NCI-H526 (cell line): ENCODE results near the gene UBE4A.
A peak's percentile ranks its signal among the peaks of the same experiment; 100 is the strongest.
"Not testable (repeated sequence)": the region's sequence is repeated elsewhere in the genome, so short reads cannot be mapped to it uniquely, and the experiment has no call there.

Source experiments
- DNase-seq, 2 experiments: peaks; one replicate each; lab custom pipeline; 2025; lab: John Stamatoyannopoulos, UW

The UBE4A gene

GRCh38 chr11:118401151-118401879 is 41.9 kb downstream of the UBE4A start, which contains the start of gene ATP5MG:
TSS of gene ATP5MG (plus strand) at chr11:118401606. CDS start at chr11:118401666, 60 bp downstream.
- peak; percentile 96 to 100 for DNase-seq

- no peak for DNase-seq
These were observed 42.6 kb downstream of the UBE4A start for GRCh38 chr11:118401880-118402590.

GRCh38 chr11:118402594-118402993 is 43.2 kb downstream of the UBE4A start:
- DNase-seq: not testable (repeated sequence)

- no peak for DNase-seq
These were observed 47.3 kb downstream of the UBE4A start for GRCh38 chr11:118406599-118407166.

- no peak for DNase-seq
These were observed 50.8 kb downstream of the UBE4A start for GRCh38 chr11:118410055-118410745.

GRCh38 chr11:118411530-118411929 is 52.1 kb downstream of the UBE4A start:
- DNase-seq: peak; percentile 92 to 94

GRCh38 chr11:118412921-118413320 is 53.5 kb downstream of the UBE4A start:
- DNase-seq: no peak

GRCh38 chr11:118415062-118415738 is 55.8 kb downstream of the UBE4A start:
- DNase-seq: no peak

GRCh38 chr11:118415739-118416068 is 56.3 kb downstream of the UBE4A start:
- DNase-seq: peak; percentile 92 to 95

- DNase-seq: not testable (repeated sequence)
These were observed 57.5 kb downstream of the UBE4A start for GRCh38 chr11:118416900-118417299.

- DNase-seq: no peak
These were observed 58.4 kb downstream of the UBE4A start for GRCh38 chr11:118417801-118418200.

- DNase-seq: no peak
These were observed 59.4 kb downstream of the UBE4A start for GRCh38 chr11:118418766-118419165.

- DNase-seq: no peak
These were observed 68.3 kb downstream of the UBE4A start for GRCh38 chr11:118427707-118428106.

- DNase-seq: peak in 1 of 2 experiments; percentile 36
These were observed 71.6 kb downstream of the UBE4A start for GRCh38 chr11:118430956-118431355.

GRCh38 chr11:118434123-118434552 is 74.7 kb downstream of the UBE4A start:
- DNase-seq: no peak

GRCh38 chr11:118434553-118435289 is 75.3 kb downstream of the UBE4A start:
- DNase-seq: peak; percentile 90 to 93

- peak; percentile 100 for DNase-seq
These were observed 76.0 kb downstream of the UBE4A start for GRCh38 chr11:118435290-118435892.

GRCh38 chr11:118435893-118436624 is 76.7 kb downstream of the UBE4A start, which contains the start of gene KMT2A:
TSS of gene KMT2A (plus strand) at chr11:118436492. CDS start at chr11:118436513, 21 bp downstream.
- peak; percentile 100 for DNase-seq

- DNase-seq: peak in 1 of 2 experiments; percentile 76
These were observed 77.3 kb downstream of the UBE4A start for GRCh38 chr11:118436639-118437207.
